SH-SY5Y (cell line): ENCODE measurements around the gene IL20RA.

Experiments used
- GATA2 ChIP-seq: IDR thresholded peaks from 2 replicates; pipeline ENCODE4 v1.6.1; 2011; ENCODE audit warnings: mild to moderate bottlenecking, low read depth, low read length
- GATA3 ChIP-seq: IDR thresholded peaks from 2 replicates; pipeline ENCODE4 v1.6.1; 2011; ENCODE audit warnings: low read depth, mild to moderate bottlenecking, low read length, moderate library complexity

DNA sequence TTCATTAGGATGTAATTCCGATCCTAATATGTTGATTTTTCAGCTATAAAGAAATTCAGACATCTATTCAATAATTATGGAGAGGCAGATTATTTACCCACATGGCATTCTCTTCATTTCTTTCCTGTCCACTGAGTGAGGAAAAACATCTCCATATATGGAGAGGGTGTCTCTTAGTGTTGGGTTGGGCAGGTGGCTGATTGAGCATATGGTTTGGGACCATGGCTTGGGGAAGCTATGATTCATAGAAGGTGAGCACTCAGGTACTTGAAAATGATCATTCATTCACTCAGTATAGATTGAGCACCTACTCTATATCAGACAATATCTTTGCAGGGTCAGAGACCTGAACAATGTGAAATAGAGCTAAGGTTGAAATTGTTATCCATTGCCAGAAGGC, 41.3 kb upstream of the IL20RA start:
- TF ChIP-seq GATA2 (no peak), GATA3 (no peak)
